ENCODE measurements around the gene FDX2.

Gene FDX2

GRCh38 chr19:10332158-10332964 is 16.5 kb upstream of the FDX2 start:
- DNase-seq = no peak

GRCh38 chr19:10329555-10329954 is 13.7 kb upstream of the FDX2 start:
- DNase-seq = no peak

GRCh38 chr19:10328558-10329429 is 13.0 kb upstream of the FDX2 start:
- DNase-seq = no peak

GRCh38 chr19:10327793-10328192 is 12.0 kb upstream of the FDX2 start:
- DNase-seq = no peak

- no peak for DNase-seq
Measured at GRCh38 chr19:10325732-10326131, 9.9 kb upstream of the FDX2 start.

- DNase-seq = no peak
Measured at GRCh38 chr19:10321874-10322835, 6.3 kb upstream of the FDX2 start.

GRCh38 chr19:10321417-10321797 is 5.6 kb upstream of the FDX2 start:
- DNase-seq = no peak

- DNase-seq = no peak
Measured at GRCh38 chr19:10320602-10321416, 5.0 kb upstream of the FDX2 start.

- DNase-seq = no peak
Measured at GRCh38 chr19:10318807-10319682, 3.2 kb upstream of the FDX2 start.

- no peak for DNase-seq
Measured at GRCh38 chr19:10317857-10318462, 2.1 kb upstream of the FDX2 start.

GRCh38 chr19:10317045-10317856 is 1.4 kb upstream of the FDX2 start:
- DNase-seq = no peak

GRCh38 chr19:10316229-10317044 is 622 bp upstream of the FDX2 start:
- no peak for DNase-seq

GRCh38 chr19:10309423-10309822 is 6.4 kb downstream of the FDX2 start, which contains the start of gene ZGLP1:
ZGLP1 (minus strand) TSS chr19:10309815.
- no peak for DNase-seq

GRCh38 chr19:10306327-10306726 is 9.5 kb downstream of the FDX2 start:
- no peak for DNase-seq

- DNase-seq = peak; percentile 7
Measured at GRCh38 chr19:10305139-10305806, 10.5 kb downstream of the FDX2 start.

- DNase-seq = no peak
Measured at GRCh38 chr19:10299545-10300458, 16.0 kb downstream of the FDX2 start.
